Vagina (tissue), 2 donors: Measurements from ENCODE around the gene CBX7.

Experiments
- POLR2AphosphoS5 ChIP-seq, 2 donors: sonication (generic); formaldehyde crosslinking; IDR thresholded peaks; one replicate each; pipeline ENCODE4 v1.9.0; 2017; ENCODE audit warnings: antibody characterized with exemption in 2 of 2, mild to moderate bottlenecking in 2 of 2, low read depth in 1 of 2; ENCODE audit not compliant: insufficient read depth in 1 of 2
- TF ChIP-seq, protein P1 (sequence below), 3 experiments: fragments of 450-650 bp in 2 of 3; fragments of 200-600 bp in 1 of 3; sonication (generic) in 1 of 3; IDR thresholded peaks; one replicate each; pipeline ENCODE4 v1.5.1; 2017 to 2019; ENCODE audit warnings: antibody characterized with exemption in 3 of 3, mild to moderate bottlenecking in 2 of 3, moderate library complexity in 2 of 3

DNA sequence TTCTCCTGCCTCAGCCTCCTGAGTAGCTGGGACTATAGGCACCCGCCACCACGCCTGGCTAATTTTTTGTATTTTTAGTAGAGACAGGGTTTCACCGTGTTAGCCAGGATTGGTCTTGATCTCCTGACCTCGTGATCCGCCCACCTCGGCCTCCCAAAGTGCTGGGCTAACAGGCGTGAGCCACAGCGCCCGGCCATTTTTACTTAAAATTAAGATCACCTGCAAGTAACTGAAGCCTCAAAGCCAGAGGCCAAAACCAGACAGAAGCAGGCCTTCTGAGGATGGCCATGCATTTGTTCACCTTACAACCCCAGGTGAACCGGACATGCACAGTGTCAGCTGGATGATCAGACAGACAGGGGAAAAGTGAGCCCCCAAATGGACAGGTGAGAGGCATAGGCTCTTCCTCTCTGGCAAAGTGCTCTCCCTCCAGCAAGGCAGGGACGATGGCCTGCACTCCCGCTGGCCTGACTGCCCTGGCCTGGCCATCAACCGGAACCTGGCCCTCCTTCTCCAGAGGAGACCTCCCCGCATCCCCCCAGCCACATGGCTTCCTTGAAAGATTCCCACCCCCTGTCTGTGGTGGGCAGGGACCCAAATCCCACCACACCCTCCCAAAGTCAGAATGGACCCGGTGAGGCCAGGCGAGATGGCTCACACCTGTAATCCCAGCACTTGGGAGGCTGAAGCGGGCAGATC is 29.6 kb downstream of the CBX7 start:
- TF ChIP-seq, protein P1, sequence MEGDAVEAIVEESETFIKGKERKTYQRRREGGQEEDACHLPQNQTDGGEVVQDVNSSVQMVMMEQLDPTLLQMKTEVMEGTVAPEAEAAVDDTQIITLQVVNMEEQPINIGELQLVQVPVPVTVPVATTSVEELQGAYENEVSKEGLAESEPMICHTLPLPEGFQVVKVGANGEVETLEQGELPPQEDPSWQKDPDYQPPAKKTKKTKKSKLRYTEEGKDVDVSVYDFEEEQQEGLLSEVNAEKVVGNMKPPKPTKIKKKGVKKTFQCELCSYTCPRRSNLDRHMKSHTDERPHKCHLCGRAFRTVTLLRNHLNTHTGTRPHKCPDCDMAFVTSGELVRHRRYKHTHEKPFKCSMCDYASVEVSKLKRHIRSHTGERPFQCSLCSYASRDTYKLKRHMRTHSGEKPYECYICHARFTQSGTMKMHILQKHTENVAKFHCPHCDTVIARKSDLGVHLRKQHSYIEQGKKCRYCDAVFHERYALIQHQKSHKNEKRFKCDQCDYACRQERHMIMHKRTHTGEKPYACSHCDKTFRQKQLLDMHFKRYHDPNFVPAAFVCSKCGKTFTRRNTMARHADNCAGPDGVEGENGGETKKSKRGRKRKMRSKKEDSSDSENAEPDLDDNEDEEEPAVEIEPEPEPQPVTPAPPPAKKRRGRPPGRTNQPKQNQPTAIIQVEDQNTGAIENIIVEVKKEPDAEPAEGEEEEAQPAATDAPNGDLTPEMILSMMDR (IDR thresholded peaks at IDR 0.05) = no peak
- no peak for TF ChIP-seq POLR2AphosphoS5 (IDR thresholded peaks at IDR 0.05; ENCODE audit: insufficient read depth in 1 of 2, low read depth in 1 of 2)
